Panc1 (cell line): Measurements from ENCODE around the gene GALP. TPM values are rescaled to one million over a fixed set of nuclear protein-coding genes. Genes with fewer than 3 reads are reported as not detected.

Experiments used
- ATAC-seq: fragments of 200-7000 bp; cut with Tn5 transposase; 2 replicates; pipeline ENCODE4 v1.9.1; 2020; ENCODE audit warnings: mild to moderate bottlenecking, moderate library complexity
- BruUV-seq: library from RNA; stranded (reverse); fragments of 400-500 nt; replicated peaks from 2 replicates; lab custom pipeline; 2021; lab: Mats Ljungman, UMichigan
- CTCF ChIA-PET: fragments of 300-600 bp; sonication (Branson Sonifier 250); formaldehyde crosslinking; loops from one replicate; lab custom pipeline; 2022; ENCODE audit warnings: antibody characterized with exemption; lab: Charles Lee
- POLR2A ChIA-PET: fragments of 300-600 bp; sonication (Branson Sonifier 250); formaldehyde crosslinking; loops from one replicate; lab custom pipeline; 2022; ENCODE audit warnings: antibody characterized with exemption; lab: Charles Lee
- DNase-seq: peaks from one replicate; pipeline ENCODE4 v3.0.0-alpha.2; 2010; ENCODE audit warnings: low read depth, low spot score
- H3K27ac ChIP-seq: 2 replicates; pipeline ENCODE4 v1.5.1; 2011; ENCODE audit warnings: mild to moderate bottlenecking, low read length, inconsistent platforms
- H3K27me3 ChIP-seq: fragments of 200-500 bp; sonication (Bioruptor generic); 2 replicates; pipeline ENCODE4 v1.6.0; 2014; ENCODE audit warnings: low read length, inconsistent platforms; ENCODE audit not compliant: control insufficient read depth, insufficient read depth
- H3K36me3 ChIP-seq: fragments of 200-500 bp; sonication (Bioruptor generic); 2 replicates; pipeline ENCODE4 v1.5.1; 2014; ENCODE audit warnings: inconsistent platforms, mild to moderate bottlenecking, low read length, moderate library complexity; ENCODE audit not compliant: control insufficient read depth, insufficient read depth
- H3K4me1 ChIP-seq: 2 replicates; pipeline ENCODE4 v1.5.1; 2011; ENCODE audit warnings: inconsistent platforms, mild to moderate bottlenecking, low read length, moderate library complexity; ENCODE audit not compliant: control insufficient read depth, insufficient read depth
- H3K4me3 ChIP-seq, 2 experiments: 2 replicates each; pipeline ENCODE4 v1.5.1; 2011 to 2012; ENCODE audit warnings: low read depth in 2 of 2, low read length in 2 of 2, mild to moderate bottlenecking in 2 of 2, inconsistent platforms in 1 of 2, moderate library complexity in 1 of 2
- H3K9me3 ChIP-seq: fragments of 200-500 bp; sonication (Bioruptor generic); 2 replicates; pipeline ENCODE4 v1.5.1; 2014; ENCODE audit warnings: low read depth, mild to moderate bottlenecking, inconsistent platforms, low read length, moderate library complexity; ENCODE audit not compliant: control insufficient read depth, insufficient read depth
- POLR2AphosphoS5 ChIP-seq: IDR thresholded peaks from 2 replicates; pipeline ENCODE4 v1.6.1; 2012; ENCODE audit warnings: mild to moderate bottlenecking, low read depth, low read length, moderate library complexity
- SIN3A ChIP-seq: IDR thresholded peaks from 2 replicates; pipeline ENCODE4 v1.6.1; 2012; ENCODE audit warnings: low read depth, mild to moderate bottlenecking, low read length, moderate library complexity, borderline replicate concordance; ENCODE audit not compliant: insufficient read depth
- TCF7L2 ChIP-seq: IDR thresholded peaks from 2 replicates; pipeline ENCODE4 v1.6.1; 2011; ENCODE audit warnings: mild to moderate bottlenecking, low read depth, low read length, inconsistent platforms
- in situ Hi-C: cut with HindIII; loops from 2 replicates; pipeline ENCODE4 v1.10.0; 2016; ENCODE audit warnings: low sequenced_read_pairs, low pct_unique_long_range_greater_than_20kb
- intact Hi-C: fragments of 100-400 bp; cut with micrococcal nuclease; formaldehyde crosslinking; loops from one replicate; pipeline ENCODE4 v1.10.0; 2022; ENCODE audit not compliant: unreplicated experiment
- total RNA-seq: library from RNA; stranded (reverse); gene quantifications from one replicate; pipeline ENCODE4 v1.2.1, GENCODE V29; 2021; ENCODE audit not compliant: unreplicated experiment
- TF ChIP-seq, protein P1 (sequence below): fragments of 450-650 bp; IDR thresholded peaks from 2 replicates; pipeline ENCODE4 v1.5.1; 2017; ENCODE audit warnings: mild to moderate bottlenecking
- TF ChIP-seq, protein P2 (sequence below), 2 experiments: IDR thresholded peaks; 2 replicates each; pipeline ENCODE4 v1.6.1; 2011 to 2012; ENCODE audit warnings: low read depth in 2 of 2, control low read depth in 1 of 2, low read length in 1 of 2, mild to moderate bottlenecking in 1 of 2, moderate library complexity in 1 of 2; ENCODE audit not compliant: insufficient read depth in 1 of 2

The GALP gene
- total RNA-seq, 1 experiment from 2014 or later = not detected

DNA sequence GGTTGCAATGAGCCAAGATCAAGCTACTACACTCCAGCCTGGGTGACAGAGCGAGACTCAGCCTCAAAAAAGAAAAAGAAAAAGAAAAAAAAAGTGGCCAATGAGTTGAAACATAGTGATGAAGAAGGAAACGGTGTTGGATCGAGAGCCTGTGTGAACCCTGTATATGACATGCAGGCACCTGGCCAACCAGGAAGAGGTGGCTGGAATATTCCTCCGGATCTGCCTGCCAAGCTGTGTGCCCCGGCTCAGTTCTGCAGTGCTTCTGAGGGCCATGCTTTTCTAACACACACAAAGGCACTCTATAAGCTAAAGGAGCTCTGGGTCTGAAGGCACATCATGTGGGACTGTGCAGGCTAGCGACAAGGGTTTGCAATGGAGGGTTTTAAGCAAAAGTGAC lies 38.4 kb upstream of the GALP start:
- in situ Hi-C loops = no loop called here
- CTCF ChIA-PET = no interaction called here

DNA sequence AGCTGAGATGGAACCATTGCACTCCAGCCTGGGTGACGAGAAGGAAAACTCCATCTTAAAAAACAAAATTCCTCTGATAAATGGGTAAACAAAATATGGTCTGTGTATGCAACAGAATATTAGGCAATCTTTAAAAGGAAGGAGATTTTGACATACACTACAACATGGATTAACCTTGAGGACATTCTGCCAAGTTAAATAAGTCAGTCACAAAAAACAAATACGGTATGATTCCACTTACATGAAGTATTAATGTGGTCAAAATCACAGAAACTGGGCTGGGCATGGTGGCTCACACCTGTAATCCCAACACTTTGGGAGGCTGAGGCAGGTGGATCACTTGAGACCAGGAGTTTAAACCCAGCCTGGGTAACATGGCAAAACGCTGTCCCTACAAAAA lies 37.7 kb upstream of the GALP start:
- CTCF ChIA-PET = interaction anchor here (0.8 kb wide), 1 partner anchor 34 kb away, joined by 3 read pairs; no protein-coding TSS in a partner anchor
- no TSS peak for BruUV-seq
- ATAC-seq (no peak), DNase-seq (no peak)
- peaks cover 21% of the 10 kb centered on the region for H3K4me1 ChIP-seq
- H3K27me3 ChIP-seq = no peaks in the 10 kb centered on the region
- TF ChIP-seq SIN3A (no peak), POLR2AphosphoS5 (no peak), TCF7L2 (no peak)
- TF ChIP-seq, protein P1, sequence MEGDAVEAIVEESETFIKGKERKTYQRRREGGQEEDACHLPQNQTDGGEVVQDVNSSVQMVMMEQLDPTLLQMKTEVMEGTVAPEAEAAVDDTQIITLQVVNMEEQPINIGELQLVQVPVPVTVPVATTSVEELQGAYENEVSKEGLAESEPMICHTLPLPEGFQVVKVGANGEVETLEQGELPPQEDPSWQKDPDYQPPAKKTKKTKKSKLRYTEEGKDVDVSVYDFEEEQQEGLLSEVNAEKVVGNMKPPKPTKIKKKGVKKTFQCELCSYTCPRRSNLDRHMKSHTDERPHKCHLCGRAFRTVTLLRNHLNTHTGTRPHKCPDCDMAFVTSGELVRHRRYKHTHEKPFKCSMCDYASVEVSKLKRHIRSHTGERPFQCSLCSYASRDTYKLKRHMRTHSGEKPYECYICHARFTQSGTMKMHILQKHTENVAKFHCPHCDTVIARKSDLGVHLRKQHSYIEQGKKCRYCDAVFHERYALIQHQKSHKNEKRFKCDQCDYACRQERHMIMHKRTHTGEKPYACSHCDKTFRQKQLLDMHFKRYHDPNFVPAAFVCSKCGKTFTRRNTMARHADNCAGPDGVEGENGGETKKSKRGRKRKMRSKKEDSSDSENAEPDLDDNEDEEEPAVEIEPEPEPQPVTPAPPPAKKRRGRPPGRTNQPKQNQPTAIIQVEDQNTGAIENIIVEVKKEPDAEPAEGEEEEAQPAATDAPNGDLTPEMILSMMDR = no peak
- TF ChIP-seq, protein P2, sequence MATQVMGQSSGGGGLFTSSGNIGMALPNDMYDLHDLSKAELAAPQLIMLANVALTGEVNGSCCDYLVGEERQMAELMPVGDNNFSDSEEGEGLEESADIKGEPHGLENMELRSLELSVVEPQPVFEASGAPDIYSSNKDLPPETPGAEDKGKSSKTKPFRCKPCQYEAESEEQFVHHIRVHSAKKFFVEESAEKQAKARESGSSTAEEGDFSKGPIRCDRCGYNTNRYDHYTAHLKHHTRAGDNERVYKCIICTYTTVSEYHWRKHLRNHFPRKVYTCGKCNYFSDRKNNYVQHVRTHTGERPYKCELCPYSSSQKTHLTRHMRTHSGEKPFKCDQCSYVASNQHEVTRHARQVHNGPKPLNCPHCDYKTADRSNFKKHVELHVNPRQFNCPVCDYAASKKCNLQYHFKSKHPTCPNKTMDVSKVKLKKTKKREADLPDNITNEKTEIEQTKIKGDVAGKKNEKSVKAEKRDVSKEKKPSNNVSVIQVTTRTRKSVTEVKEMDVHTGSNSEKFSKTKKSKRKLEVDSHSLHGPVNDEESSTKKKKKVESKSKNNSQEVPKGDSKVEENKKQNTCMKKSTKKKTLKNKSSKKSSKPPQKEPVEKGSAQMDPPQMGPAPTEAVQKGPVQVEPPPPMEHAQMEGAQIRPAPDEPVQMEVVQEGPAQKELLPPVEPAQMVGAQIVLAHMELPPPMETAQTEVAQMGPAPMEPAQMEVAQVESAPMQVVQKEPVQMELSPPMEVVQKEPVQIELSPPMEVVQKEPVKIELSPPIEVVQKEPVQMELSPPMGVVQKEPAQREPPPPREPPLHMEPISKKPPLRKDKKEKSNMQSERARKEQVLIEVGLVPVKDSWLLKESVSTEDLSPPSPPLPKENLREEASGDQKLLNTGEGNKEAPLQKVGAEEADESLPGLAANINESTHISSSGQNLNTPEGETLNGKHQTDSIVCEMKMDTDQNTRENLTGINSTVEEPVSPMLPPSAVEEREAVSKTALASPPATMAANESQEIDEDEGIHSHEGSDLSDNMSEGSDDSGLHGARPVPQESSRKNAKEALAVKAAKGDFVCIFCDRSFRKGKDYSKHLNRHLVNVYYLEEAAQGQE (IDR thresholded peaks at IDR 0.05; ENCODE audit: insufficient read depth in 1 of 2, low read depth in 2 of 2, low read length in 1 of 2) = no peak
- no peaks in the 10 kb centered on the region for H3K9me3 ChIP-seq
- in situ Hi-C loops (no loop called here), intact Hi-C loops (no loop called here)
- POLR2A ChIA-PET = interaction anchor here (0.6 kb wide), 2 partner anchors 116 to 484 kb away, joined by 7 read pairs; no protein-coding TSS in a partner anchor
- H3K4me3 ChIP-seq = no peak overlapping the region
- no peak overlapping the region for H3K27ac ChIP-seq
- no peaks in the 10 kb centered on the region for H3K36me3 ChIP-seq

More for the DNA sequence above, 38.4 kb upstream of the GALP start:
- Histone ChIP-seq H3K36me3 (no peaks in the 10 kb centered on the region), H3K27ac (no peak overlapping the region), H3K4me1 (peaks cover 14% of the 10 kb centered on the region), H3K27me3 (no peaks in the 10 kb centered on the region), H3K4me3 (no peak overlapping the region), H3K9me3 (no peaks in the 10 kb centered on the region)
- TF ChIP-seq, protein P2 (IDR thresholded peaks at IDR 0.05; ENCODE audit: insufficient read depth in 1 of 2, low read depth in 2 of 2, low read length in 1 of 2) = no peak
- TF ChIP-seq SIN3A = no peak
- no peak for TF ChIP-seq TCF7L2
- TF ChIP-seq POLR2AphosphoS5 = no peak
- TF ChIP-seq, protein P1 = no peak
- no peak for DNase-seq
- POLR2A ChIA-PET = no interaction called here
- intact Hi-C loops = no loop called here
- BruUV-seq = no TSS peak
- no peak for ATAC-seq
